Stomach (tissue), 4 donors: ENCODE data around the gene MNAT1.
A peak's percentile ranks its signal among the peaks of the same experiment; 100 is the strongest.

Experiments used
- POLR2AphosphoS5 ChIP-seq, 3 donors: sonication (generic); formaldehyde crosslinking; IDR thresholded peaks; one replicate each; pipeline ENCODE4 v1.6.1; 2016; ENCODE audit warnings: antibody characterized with exemption in 3 of 3
- TF ChIP-seq, protein P1 (sequence below), 7 experiments: fragments of 450-650 bp in 4 of 7; fragments of 200-600 bp in 3 of 7; sonication (generic) in 3 of 7; IDR thresholded peaks; one replicate each; pipeline ENCODE4 v1.5.1; 2016 to 2019; ENCODE audit warnings: antibody characterized with exemption in 7 of 7, control low read depth in 2 of 7, mild to moderate bottlenecking in 1 of 7

DNA sequence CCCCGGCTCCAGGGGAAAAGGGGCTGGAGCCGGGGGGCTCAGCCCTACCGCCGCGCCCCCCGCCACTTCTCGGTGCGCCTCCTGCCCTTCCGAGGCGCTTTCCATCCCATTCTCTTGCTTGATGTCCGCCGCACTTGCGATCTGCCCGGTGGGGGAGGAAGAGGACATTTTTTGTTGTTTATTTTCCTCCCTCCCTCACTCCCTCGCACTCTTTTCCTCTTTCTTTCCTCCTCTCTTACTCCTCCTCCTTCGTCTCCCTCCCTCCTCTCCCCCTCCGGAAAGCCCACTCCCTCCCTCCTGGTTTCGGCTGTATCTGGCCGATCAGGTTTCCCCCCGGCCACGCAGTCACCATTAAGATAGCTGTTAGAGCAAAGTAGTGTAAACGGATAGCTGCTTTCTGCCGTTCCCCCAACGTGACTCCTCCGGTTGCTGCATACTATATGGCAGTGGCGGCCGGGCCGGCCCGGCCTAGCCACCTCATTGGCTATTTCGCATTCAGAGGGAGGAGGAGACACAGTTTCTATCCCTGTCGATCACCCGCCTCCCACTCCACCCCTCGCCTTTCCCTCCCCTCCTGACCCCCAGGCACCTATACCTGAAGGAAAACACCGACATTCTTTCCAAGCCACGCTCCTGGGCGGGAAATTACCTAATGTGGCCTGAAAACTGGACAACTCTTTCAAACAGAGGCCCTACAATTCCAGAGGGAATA lies 10.5 kb upstream of the MNAT1 start, which contains the start of gene SIX4:
- peak in 2 of 3 donors; percentile 49 for TF ChIP-seq POLR2AphosphoS5 (IDR thresholded peaks at IDR 0.05)
- TF ChIP-seq, protein P1, sequence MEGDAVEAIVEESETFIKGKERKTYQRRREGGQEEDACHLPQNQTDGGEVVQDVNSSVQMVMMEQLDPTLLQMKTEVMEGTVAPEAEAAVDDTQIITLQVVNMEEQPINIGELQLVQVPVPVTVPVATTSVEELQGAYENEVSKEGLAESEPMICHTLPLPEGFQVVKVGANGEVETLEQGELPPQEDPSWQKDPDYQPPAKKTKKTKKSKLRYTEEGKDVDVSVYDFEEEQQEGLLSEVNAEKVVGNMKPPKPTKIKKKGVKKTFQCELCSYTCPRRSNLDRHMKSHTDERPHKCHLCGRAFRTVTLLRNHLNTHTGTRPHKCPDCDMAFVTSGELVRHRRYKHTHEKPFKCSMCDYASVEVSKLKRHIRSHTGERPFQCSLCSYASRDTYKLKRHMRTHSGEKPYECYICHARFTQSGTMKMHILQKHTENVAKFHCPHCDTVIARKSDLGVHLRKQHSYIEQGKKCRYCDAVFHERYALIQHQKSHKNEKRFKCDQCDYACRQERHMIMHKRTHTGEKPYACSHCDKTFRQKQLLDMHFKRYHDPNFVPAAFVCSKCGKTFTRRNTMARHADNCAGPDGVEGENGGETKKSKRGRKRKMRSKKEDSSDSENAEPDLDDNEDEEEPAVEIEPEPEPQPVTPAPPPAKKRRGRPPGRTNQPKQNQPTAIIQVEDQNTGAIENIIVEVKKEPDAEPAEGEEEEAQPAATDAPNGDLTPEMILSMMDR (IDR thresholded peaks at IDR 0.05): no peak
